HG03571 (cell line): ENCODE results near the gene GAGE13.
"Not testable (repeated sequence)": the region's sequence is repeated elsewhere in the genome, so short reads cannot be mapped to it uniquely, and the experiment has no call there.

ENCODE experiments used
- ATAC-seq: cut with Tn5 transposase; IDR thresholded peaks from one replicate; pipeline ENCODE4 v1.9.1; 2021; ENCODE audit not compliant: unreplicated experiment

The GAGE13 gene

GRCh38 chrX:49330421-49330820, 961 bp upstream of the GAGE13 start:
- ATAC-seq, result not testable (repeated sequence)

DNA sequence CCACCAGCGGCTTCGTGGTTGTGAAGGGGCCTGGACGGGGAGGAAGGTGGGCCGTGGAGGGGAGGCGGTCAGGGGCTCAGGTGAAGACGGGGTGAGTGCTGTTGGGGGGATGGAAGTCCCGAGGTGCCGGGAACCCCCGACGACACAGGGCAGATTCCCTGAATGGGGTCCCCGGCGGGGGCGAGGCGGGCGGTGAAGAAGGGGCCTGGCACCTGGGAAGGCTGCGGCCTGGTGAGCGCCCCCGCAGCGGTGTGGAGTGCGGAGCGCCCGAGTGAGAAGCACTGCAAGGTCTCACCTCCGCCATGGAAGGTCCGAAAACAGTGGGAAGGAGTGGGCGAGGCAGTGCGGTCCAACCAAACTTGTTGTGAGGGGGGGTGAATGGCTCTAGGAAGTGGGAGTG, 459 bp downstream of the GAGE13 start:
- not testable (repeated sequence) for ATAC-seq

- not testable (repeated sequence) for ATAC-seq
Observed at GRCh38 chrX:49341449-49341848, 10.1 kb downstream of the GAGE13 start.

DNA sequence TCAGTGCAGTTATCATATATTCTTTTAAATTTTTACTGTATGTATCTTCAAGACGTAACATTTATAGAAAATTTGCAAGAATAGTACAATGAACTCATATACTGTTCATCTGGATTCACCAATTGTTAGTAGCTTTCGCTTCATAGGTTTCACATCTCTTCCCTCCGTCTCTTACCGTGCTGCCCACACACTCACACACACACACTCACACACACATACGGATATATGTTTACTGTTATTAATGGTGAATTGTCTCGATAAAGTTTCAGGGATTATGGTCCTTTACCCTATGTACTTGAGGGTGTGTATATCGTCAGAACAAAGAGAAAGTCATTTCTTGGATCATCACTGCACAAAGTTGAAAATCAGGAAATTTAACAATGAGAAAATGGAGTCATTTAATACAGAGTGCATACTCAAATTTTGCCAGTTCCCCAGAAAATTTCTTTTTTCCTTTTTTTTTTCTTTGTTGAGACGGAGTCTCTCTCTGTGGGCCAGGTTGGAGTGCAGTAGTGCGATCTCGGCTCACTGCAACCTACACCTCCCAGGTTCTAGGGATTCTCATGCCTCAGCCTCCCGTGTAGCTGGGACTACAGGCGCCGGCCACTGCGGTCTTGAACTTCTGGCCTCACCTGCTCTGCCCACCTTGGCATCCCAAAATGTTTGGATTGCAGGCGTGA, 13.3 kb downstream of the GAGE13 start:
- not testable (repeated sequence) for ATAC-seq

GRCh38 chrX:49345402-49345801, 14.0 kb downstream of the GAGE13 start:
- not testable (repeated sequence) for ATAC-seq

- ATAC-seq, result not testable (repeated sequence)
Observed at GRCh38 chrX:49346150-49346549, 14.8 kb downstream of the GAGE13 start.
